ENCODE results near the gene CNIH3. TPM values are rescaled to one million over a fixed set of nuclear protein-coding genes. Genes with fewer than 3 reads are reported as not detected.

The CNIH3 gene
- total RNA-seq, 3 donors from 2014 or later, result 3.8 to 5.2 (median 4.4) TPM

GRCh38 chr1:224635356-224635755 lies 19.2 kb downstream of the CNIH3 start:
- H3K4me3 ChIP-seq, result no peak overlapping the region
- H3K9me3 ChIP-seq, result no peaks in the 10 kb centered on the region
- no peak overlapping the region for H3K27ac ChIP-seq
- H3K4me1 ChIP-seq, result no peaks in the 10 kb centered on the region
- intact Hi-C loops (cut with DNase I; ENCODE audit: low total_unique reads), result no loop called here
- TF ChIP-seq POLR2A (IDR thresholded peaks at IDR 0.05) (no peak), POLR2AphosphoS5 (IDR thresholded peaks at IDR 0.05) (no peak)
- TF ChIP-seq, protein P1, sequence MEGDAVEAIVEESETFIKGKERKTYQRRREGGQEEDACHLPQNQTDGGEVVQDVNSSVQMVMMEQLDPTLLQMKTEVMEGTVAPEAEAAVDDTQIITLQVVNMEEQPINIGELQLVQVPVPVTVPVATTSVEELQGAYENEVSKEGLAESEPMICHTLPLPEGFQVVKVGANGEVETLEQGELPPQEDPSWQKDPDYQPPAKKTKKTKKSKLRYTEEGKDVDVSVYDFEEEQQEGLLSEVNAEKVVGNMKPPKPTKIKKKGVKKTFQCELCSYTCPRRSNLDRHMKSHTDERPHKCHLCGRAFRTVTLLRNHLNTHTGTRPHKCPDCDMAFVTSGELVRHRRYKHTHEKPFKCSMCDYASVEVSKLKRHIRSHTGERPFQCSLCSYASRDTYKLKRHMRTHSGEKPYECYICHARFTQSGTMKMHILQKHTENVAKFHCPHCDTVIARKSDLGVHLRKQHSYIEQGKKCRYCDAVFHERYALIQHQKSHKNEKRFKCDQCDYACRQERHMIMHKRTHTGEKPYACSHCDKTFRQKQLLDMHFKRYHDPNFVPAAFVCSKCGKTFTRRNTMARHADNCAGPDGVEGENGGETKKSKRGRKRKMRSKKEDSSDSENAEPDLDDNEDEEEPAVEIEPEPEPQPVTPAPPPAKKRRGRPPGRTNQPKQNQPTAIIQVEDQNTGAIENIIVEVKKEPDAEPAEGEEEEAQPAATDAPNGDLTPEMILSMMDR (IDR thresholded peaks at IDR 0.05), result no peak
- H3K27me3 ChIP-seq, result no peaks in the 10 kb centered on the region
- H3K36me3 ChIP-seq, result no peaks in the 10 kb centered on the region
- no peak for DNase-seq (ENCODE audit: low spot score in 2 of 2)

DNA sequence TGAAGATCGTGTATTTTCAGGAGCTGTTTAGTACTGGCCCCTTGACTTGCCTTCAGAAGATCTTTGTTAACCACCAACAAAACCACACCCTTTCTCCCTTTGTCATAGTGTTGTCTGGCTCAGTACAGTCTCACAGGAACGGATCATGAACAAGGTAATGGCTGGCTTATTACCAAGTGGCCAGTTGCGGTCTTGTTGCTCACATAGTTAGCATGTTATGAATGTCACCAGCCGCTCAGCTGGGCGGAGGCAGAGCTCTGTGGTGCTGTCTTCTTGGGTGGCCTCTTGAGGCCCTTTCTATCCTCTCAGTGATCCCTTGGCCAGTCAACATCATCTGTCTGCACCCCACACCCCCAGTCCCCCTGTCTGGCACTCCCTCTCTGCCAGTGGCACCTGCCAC lies 21.4 kb downstream of the CNIH3 start:
- Histone ChIP-seq H3K4me1 (no peaks in the 10 kb centered on the region), H3K36me3 (no peaks in the 10 kb centered on the region), H3K27me3 (no peaks in the 10 kb centered on the region), H3K27ac (no peak overlapping the region), H3K4me3 (no peak overlapping the region), H3K9me3 (no peaks in the 10 kb centered on the region)
- peak in 1 of 2 donors; percentile 59 for DNase-seq (ENCODE audit: low spot score in 2 of 2)
- intact Hi-C loops (cut with DNase I; ENCODE audit: low total_unique reads), result no loop called here
- TF ChIP-seq POLR2AphosphoS5 (IDR thresholded peaks at IDR 0.05) (no peak), POLR2A (IDR thresholded peaks at IDR 0.05) (no peak)
- TF ChIP-seq, protein P1 (IDR thresholded peaks at IDR 0.05), result no peak

- intact Hi-C loops (cut with DNase I; ENCODE audit: low total_unique reads), result no loop called here
- Histone ChIP-seq H3K9me3 (no peaks in the 10 kb centered on the region), H3K36me3 (no peaks in the 10 kb centered on the region), H3K27me3 (no peaks in the 10 kb centered on the region), H3K4me3 (no peak overlapping the region), H3K27ac (no peak overlapping the region), H3K4me1 (no peaks in the 10 kb centered on the region)
- TF ChIP-seq, protein P1 (IDR thresholded peaks at IDR 0.05), result no peak
- no peak for TF ChIP-seq POLR2A (IDR thresholded peaks at IDR 0.05)
- TF ChIP-seq POLR2AphosphoS5 (IDR thresholded peaks at IDR 0.05), result no peak
- DNase-seq (ENCODE audit: low spot score in 2 of 2), result peak in 1 of 2 donors; percentile 30
Observed at GRCh38 chr1:224637936-224638335, 21.8 kb downstream of the CNIH3 start.

GRCh38 chr1:224639426-224639975 lies 23.4 kb downstream of the CNIH3 start:
- TF ChIP-seq, protein P1 (IDR thresholded peaks at IDR 0.05), result no peak
- TF ChIP-seq POLR2A (IDR thresholded peaks at IDR 0.05) (no peak), POLR2AphosphoS5 (IDR thresholded peaks at IDR 0.05) (no peak)
- no peaks in the 10 kb centered on the region for H3K9me3 ChIP-seq
- no peak for DNase-seq (ENCODE audit: low spot score in 2 of 2)
- no peaks in the 10 kb centered on the region for H3K4me1 ChIP-seq
- H3K4me3 ChIP-seq, result no peak overlapping the region
- no peaks in the 10 kb centered on the region for H3K27me3 ChIP-seq
- H3K27ac ChIP-seq, result no peak overlapping the region
- intact Hi-C loops (cut with DNase I; ENCODE audit: low total_unique reads), result no loop called here
- no peaks in the 10 kb centered on the region for H3K36me3 ChIP-seq

GRCh38 chr1:224640018-224640417 lies 23.9 kb downstream of the CNIH3 start:
- intact Hi-C loops (cut with DNase I; ENCODE audit: low total_unique reads), result no loop called here
- Histone ChIP-seq H3K9me3 (no peaks in the 10 kb centered on the region), H3K36me3 (no peaks in the 10 kb centered on the region), H3K27ac (no peak overlapping the region), H3K27me3 (no peaks in the 10 kb centered on the region), H3K4me1 (no peaks in the 10 kb centered on the region), H3K4me3 (no peak overlapping the region)
- DNase-seq (ENCODE audit: low spot score in 2 of 2), result no peak
- TF ChIP-seq, protein P1 (IDR thresholded peaks at IDR 0.05), result no peak

All from breast epithelium (tissue), 4 donors.